ENCODE results near the gene CAB39.
"Not testable (repeated sequence)": the region's sequence is repeated elsewhere in the genome, so short reads cannot be mapped to it uniquely, and the experiment has no call there.

Gene CAB39

DNA sequence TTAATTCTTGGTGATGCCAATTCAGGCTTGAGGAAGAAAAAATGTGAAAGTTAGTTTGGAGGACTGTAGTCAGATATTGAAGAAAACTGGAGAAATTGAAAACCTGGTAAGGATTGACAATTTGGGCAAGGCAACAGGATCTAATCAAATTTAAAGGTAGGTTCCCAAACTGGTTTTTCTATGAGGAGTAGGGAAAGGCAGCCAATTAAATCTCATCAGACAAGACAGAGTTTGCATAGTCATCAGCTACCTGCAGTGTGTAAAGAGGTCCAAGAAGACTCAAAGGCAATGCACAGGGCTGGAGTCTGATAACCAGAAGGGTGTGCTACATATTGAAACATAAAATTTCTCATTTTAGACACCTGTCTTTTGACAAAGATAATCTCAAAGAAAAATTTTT is 16.0 kb upstream of the CAB39 start:
- TF ChIP-seq FOXA1 (IDR thresholded peaks at IDR 0.05) (no peak), SUZ12 (IDR thresholded peaks at IDR 0.05) (no peak), ARNT (IDR thresholded peaks at IDR 0.05) (no peak), CTBP1 (IDR thresholded peaks at IDR 0.05; ENCODE audit: borderline replicate concordance) (no peak)
- CTCF ChIA-PET = no interaction called here
- DNase-seq (ENCODE audit: extremely low spot score) = no peak
- POLR2A ChIA-PET = no interaction called here

DNA sequence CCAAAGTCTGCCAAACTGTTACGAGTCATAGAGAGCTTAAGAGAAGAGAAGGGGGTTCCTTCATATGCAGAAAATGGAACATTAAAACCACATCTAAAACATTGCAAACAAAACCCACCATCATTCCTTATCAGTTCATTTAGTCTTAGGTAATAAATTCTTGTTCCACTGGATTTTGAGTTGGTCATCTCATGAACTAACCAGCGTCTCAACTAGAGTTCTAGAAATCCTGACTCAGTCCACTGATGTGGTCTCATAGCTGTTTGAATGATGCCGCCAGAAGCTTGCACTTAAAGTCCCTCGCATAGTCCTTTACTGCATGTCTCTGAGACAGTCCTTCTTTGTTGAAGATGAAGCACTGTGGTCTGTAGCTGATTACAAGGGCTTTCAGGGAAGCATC is 15.0 kb upstream of the CAB39 start:
- TF ChIP-seq ZNF384 (IDR thresholded peaks at IDR 0.05) = no peak
- no peak for TF ChIP-seq FOXA1 (IDR thresholded peaks at IDR 0.05)
- TF ChIP-seq L3MBTL2 (conservative IDR thresholded peaks at IDR 0.05) = no peak
- TF ChIP-seq TARDBP (IDR thresholded peaks at IDR 0.05) = no peak
- TF ChIP-seq LEF1 (IDR thresholded peaks at IDR 0.05; ENCODE audit: borderline replicate concordance) = no peak
- TF ChIP-seq SUZ12 (IDR thresholded peaks at IDR 0.05) = no peak
- TF ChIP-seq FOXK2 (IDR thresholded peaks at IDR 0.05) = no peak
- no peak for TF ChIP-seq SP1 (IDR thresholded peaks at IDR 0.05)
- no peak for TF ChIP-seq BHLHE40 (IDR thresholded peaks at IDR 0.05; ENCODE audit: borderline replicate concordance)
- no peak for TF ChIP-seq FOXM1 (IDR thresholded peaks at IDR 0.05; ENCODE audit: borderline replicate concordance)
- TF ChIP-seq, protein P1, sequence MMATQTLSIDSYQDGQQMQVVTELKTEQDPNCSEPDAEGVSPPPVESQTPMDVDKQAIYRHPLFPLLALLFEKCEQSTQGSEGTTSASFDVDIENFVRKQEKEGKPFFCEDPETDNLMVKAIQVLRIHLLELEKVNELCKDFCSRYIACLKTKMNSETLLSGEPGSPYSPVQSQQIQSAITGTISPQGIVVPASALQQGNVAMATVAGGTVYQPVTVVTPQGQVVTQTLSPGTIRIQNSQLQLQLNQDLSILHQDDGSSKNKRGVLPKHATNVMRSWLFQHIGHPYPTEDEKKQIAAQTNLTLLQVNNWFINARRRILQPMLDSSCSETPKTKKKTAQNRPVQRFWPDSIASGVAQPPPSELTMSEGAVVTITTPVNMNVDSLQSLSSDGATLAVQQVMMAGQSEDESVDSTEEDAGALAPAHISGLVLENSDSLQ (IDR thresholded peaks at IDR 0.05) = no peak
- TF ChIP-seq NFRKB (IDR thresholded peaks at IDR 0.05) = no peak
- no peak for TF ChIP-seq HDGF (IDR thresholded peaks at IDR 0.05; ENCODE audit: borderline replicate concordance)
- no peak for TF ChIP-seq ARNT (IDR thresholded peaks at IDR 0.05)
- TF ChIP-seq CTBP1 (IDR thresholded peaks at IDR 0.05; ENCODE audit: borderline replicate concordance) = no peak
- TF ChIP-seq ELF4 (IDR thresholded peaks at IDR 0.05) = no peak
- ChIA-PET CTCF (no interaction called here), POLR2A (no interaction called here)
- DNase-seq (ENCODE audit: extremely low spot score) = no peak

DNA sequence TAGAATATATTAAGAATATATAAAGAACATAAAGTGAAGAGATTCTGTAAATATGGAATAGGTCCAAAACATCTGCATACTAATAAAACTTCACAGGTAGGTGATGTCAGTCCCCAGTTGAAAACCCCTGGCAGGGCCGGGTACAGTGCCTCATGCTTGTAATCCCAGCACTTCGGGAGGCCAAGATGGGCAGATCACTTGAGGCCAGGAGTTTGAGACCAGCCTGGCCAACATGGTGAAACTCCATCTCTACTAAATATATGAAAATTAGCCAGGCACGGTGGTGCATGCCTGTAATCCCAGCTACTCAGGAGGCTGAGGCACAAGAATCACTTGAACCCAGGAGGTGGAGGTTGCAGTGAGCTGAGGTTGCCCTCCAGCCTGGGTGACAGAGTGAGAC is 13.9 kb upstream of the CAB39 start:
- POLR2A ChIA-PET; CTCF ChIA-PET; DNase-seq (ENCODE audit: extremely low spot score): not testable (repeated sequence)

DNA sequence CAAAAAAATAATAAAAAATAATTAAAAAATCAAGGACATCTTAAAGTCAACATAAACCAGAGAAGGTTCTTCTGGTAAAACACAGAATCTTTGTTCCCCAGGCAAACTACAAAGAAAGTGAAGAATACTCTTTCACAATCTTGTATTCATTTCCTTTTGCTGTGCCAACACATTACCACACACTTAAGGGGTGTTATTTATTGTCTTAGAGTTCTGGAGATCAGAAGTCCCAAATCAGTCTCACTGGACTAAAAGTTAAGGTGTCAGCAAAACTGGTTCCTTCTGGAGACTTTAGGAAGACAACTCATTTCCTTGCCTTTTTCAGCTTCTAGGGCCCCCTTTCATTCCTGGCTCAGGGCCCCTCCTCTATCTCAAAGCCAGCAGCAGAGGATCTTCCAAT is 12.2 kb upstream of the CAB39 start:
- no peak for DNase-seq (ENCODE audit: extremely low spot score)
- TF ChIP-seq NFRKB (IDR thresholded peaks at IDR 0.05) (no peak), SP1 (IDR thresholded peaks at IDR 0.05) (no peak), L3MBTL2 (conservative IDR thresholded peaks at IDR 0.05) (no peak), FOXM1 (IDR thresholded peaks at IDR 0.05; ENCODE audit: borderline replicate concordance) (no peak)
- TF ChIP-seq, protein P1 (IDR thresholded peaks at IDR 0.05) = no peak
- CTCF ChIA-PET = interaction anchor here (0.6 kb wide), 1 partner anchor 18 kb away, joined by 4 read pairs; no protein-coding TSS in a partner anchor
- POLR2A ChIA-PET = no interaction called here

DNA sequence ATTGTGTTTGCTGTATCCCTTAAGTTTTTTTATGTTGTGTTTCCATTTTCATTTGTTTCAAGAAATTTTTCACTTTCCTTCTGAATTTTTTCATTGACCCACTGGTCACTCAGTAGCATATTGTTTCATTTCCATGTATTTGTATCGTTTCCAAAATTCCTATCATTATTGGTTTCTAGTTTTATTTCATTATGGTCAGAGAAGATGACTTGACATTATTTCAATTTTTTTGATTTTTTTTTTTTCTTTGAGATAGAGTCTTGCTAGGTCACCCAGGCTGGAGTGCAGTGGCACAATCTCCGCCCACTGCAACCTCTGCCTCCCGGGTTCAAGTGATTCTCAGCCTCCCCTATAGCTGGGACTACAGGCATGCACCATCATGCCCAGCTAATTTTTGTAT is 11.3 kb upstream of the CAB39 start:
- ChIA-PET CTCF (no interaction called here), POLR2A (no interaction called here)
- TF ChIP-seq BHLHE40 (IDR thresholded peaks at IDR 0.05; ENCODE audit: borderline replicate concordance) = no peak
- no peak for TF ChIP-seq ELF4 (IDR thresholded peaks at IDR 0.05)
- TF ChIP-seq SP1 (IDR thresholded peaks at IDR 0.05) = no peak
- DNase-seq (ENCODE audit: extremely low spot score) = no peak

DNA sequence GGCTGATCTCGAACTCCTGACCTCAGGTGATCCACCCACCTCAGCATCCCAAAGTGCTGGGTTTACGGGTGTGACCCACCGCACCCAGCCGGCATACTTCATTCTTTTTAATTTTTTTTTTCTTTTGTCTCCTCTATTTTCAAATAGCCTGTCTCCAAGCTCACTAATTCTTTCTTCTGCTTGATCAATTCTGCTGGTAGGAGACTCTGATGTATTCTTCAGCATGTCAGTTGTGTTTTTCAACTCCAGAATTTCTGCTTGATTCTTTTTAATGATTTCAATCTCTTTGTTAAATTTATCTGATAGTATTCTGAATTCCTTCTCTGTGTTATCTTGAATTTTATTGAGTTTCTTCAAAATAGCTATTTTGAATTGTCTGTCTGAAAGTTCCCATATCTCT is 10.2 kb upstream of the CAB39 start:
- CTCF ChIA-PET; DNase-seq (ENCODE audit: extremely low spot score); POLR2A ChIA-PET: not testable (repeated sequence)

DNA sequence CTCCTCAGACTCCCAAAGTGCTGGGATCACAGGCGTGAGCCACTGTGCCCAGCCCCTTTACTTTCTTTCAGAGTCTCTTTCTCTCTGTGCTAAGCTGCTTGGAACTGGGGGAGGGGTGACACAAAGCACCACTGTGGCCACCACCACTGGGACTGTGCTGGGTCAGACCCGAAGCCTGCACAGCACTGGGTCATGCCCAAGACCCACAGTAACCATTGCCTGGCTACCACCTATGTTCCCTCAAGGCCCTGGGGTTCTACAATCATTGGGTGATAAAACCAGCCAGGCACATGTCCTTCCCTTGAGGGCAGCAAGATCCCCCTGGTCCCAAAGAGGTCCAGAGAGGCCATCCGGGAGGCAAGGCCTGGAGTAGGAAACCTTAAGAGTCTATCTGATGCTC is 9.1 kb upstream of the CAB39 start:
- ChIA-PET POLR2A (no interaction called here), CTCF (interaction anchor here (0.6 kb wide), 1 partner anchor 22 kb away, joined by 3 read pairs; no protein-coding TSS in a partner anchor)
- TF ChIP-seq FOXM1 (IDR thresholded peaks at IDR 0.05; ENCODE audit: borderline replicate concordance) = no peak
- no peak for DNase-seq (ENCODE audit: extremely low spot score)

DNA sequence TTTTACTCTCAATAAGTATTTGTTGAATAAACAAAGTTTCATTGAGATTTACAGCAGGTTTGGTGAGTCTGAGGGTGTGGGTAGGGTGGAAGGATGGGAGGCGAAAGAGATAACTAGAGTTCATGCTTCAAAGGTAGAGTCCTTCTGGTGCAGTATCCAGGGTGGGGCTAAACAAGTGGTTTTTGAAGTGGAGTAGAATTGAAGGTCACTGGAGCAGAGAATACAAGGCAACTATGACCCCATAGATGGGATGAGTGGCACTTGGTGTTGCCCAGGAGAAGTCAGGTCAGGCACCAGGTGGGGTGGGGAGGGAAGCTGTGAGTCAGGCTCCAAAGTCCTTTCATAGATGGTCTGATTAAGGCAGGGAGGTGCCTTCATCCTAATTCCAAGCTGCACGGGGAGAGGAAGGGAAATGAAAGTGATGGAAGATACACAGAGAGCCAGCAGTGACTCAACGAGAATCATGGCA is 6.6 kb upstream of the CAB39 start:
- CTCF ChIA-PET = no interaction called here
- POLR2A ChIA-PET = interaction anchor here (0.7 kb wide), 1 partner anchor 361 kb away, joined by 3 read pairs; no protein-coding TSS in a partner anchor
- TF ChIP-seq SUZ12 (IDR thresholded peaks at IDR 0.05) = no peak
- DNase-seq (ENCODE audit: extremely low spot score) = no peak

DNA sequence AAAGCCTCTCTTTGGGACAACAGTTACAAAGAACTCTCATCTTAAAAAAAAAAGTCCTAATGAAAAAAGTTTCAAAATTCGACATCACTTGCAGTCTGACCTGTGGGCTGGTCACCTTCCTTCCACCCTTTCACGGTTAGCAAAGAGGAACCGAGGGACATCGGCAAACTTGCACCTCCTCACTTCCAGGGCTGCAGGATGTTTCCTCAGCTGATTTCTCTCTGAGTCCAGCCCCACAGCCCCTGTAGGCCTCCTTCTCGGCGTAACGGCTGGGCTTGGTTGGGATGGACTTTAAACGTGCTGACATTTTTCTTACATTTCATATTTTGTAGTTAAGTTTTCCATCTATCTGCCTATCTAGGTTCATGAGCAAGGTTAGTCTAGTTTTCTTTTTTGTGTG is 5.7 kb upstream of the CAB39 start:
- ChIA-PET POLR2A (no interaction called here), CTCF (no interaction called here)

More for the DNA sequence above, 5.7 kb upstream of the CAB39 start:
- no peak for TF ChIP-seq LEF1 (IDR thresholded peaks at IDR 0.05; ENCODE audit: borderline replicate concordance)
- TF ChIP-seq TARDBP (IDR thresholded peaks at IDR 0.05) = no peak
- TF ChIP-seq ARNT (IDR thresholded peaks at IDR 0.05) = no peak
- TF ChIP-seq FOXA1 (IDR thresholded peaks at IDR 0.05) = no peak
- TF ChIP-seq FOXM1 (IDR thresholded peaks at IDR 0.05; ENCODE audit: borderline replicate concordance) = no peak
- no peak for DNase-seq (ENCODE audit: extremely low spot score)
